Muscle of leg (tissue), 11 donors: Measurements from ENCODE around the gene KCNQ4. TPM values are rescaled to one million over a fixed set of nuclear protein-coding genes. Genes with fewer than 3 reads are reported as not detected.
A peak's percentile ranks its signal among the peaks of the same experiment; 100 is the strongest.

Source experiments
- DNase-seq: peaks from one replicate; pipeline ENCODE4 v3.0.0; 2013
- H3K27ac ChIP-seq: one replicate; pipeline ENCODE4 v1.5.1; 2013; ENCODE audit warnings: mild to moderate bottlenecking, low read length, control low read depth
- H3K27me3 ChIP-seq: one replicate; pipeline ENCODE4 v1.6.1; 2013; ENCODE audit warnings: low read length; ENCODE audit not compliant: control insufficient read depth, insufficient read depth
- H3K36me3 ChIP-seq: one replicate; pipeline ENCODE4 v1.6.1; 2013; ENCODE audit warnings: low read length; ENCODE audit not compliant: control insufficient read depth, insufficient read depth
- H3K4me1 ChIP-seq: one replicate; pipeline ENCODE4 v1.6.1; 2013; ENCODE audit warnings: low read length; ENCODE audit not compliant: control insufficient read depth, insufficient read depth
- H3K4me3 ChIP-seq: one replicate; pipeline ENCODE4 v1.5.1; 2013; ENCODE audit warnings: low read length, control low read depth
- H3K9me3 ChIP-seq: replicated peaks from 2 replicates; pipeline ENCODE4 v1.6.1; 2013; ENCODE audit warnings: low read depth, low read length; ENCODE audit not compliant: control insufficient read depth
- WGBS: methylation state at CpG from one replicate; pipeline ENCODE4 v1.1.5; 2013; ENCODE audit warnings: missing lambda C conversion rate; ENCODE audit not compliant: insufficient coverage; 5-methylcytosine and 5-hydroxymethylcytosine counted together
- polyA plus RNA-seq, 8 donors: library from polyadenylated mRNA; unstranded; fragments of 120-200 nt; gene quantifications; one replicate each; pipeline versions ENCODE4 v1.2.1 to v1.2.3, GENCODE V29; 2013; ENCODE audit warnings: inconsistent platforms in 1 of 8, low replicate concordance in 1 of 8; ENCODE audit not compliant: insufficient read length in 8 of 8, insufficient read depth in 1 of 8
- total RNA-seq: library from RNA; stranded (reverse); fragments of 120-200 nt; gene quantifications from one replicate; pipeline ENCODE4 v1.2.4, GENCODE V29; 2013

The KCNQ4 gene
- total and polyA plus RNA-seq, 9 donors: 6.3 to 33.1 (median 22.1) TPM

DNA sequence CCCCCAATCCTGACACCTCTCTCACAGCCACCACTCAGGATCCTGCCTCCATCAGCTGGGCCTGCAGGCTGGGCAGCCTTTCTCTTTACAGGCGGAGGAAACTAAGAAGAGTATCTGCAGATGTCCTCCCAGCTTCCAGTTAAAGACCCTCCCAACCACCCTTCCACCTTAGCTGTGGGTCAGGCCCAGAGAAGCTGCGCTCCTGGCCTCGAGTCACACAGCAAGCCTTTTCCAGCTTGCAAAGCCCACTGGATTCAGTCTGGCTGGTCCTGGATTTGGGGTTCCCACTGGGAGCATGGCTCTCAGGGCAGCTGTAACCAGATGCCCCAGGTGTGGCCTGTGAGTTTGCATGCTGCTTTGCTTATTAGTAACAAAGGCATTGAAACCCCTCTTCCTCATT lies 19.9 kb downstream of the KCNQ4 start:
- Histone ChIP-seq H3K9me3 (no peaks in the 10 kb centered on the region), H3K4me1 (peaks cover 74% of the 10 kb centered on the region), H3K27me3 (peaks cover 2% of the 10 kb centered on the region), H3K4me3 (no peak overlapping the region), H3K36me3 (no peaks in the 10 kb centered on the region), H3K27ac (peak overlapping the region; percentile 9)
- DNase-seq: no peak
- no CpG with 5 or more reads among the region's 3 CpGs for WGBS

GRCh38 chr1:40803902-40804301 lies 20.3 kb downstream of the KCNQ4 start:
- Histone ChIP-seq H3K36me3 (no peaks in the 10 kb centered on the region), H3K27ac (no peak overlapping the region), H3K9me3 (no peaks in the 10 kb centered on the region), H3K4me1 (peaks cover 74% of the 10 kb centered on the region), H3K27me3 (peaks cover 2% of the 10 kb centered on the region), H3K4me3 (no peak overlapping the region)
- DNase-seq: no peak
- 13% methylated on average over 2 of the region's 2 CpGs for WGBS

GRCh38 chr1:40806240-40806639 lies 22.7 kb downstream of the KCNQ4 start:
- no peak for DNase-seq
- Histone ChIP-seq H3K4me1 (peaks cover 57% of the 10 kb centered on the region), H3K9me3 (no peaks in the 10 kb centered on the region), H3K4me3 (no peak overlapping the region), H3K27ac (no peak overlapping the region), H3K36me3 (no peaks in the 10 kb centered on the region), H3K27me3 (peaks cover 2% of the 10 kb centered on the region)
- WGBS: no CpG with 5 or more reads among the region's 3 CpGs

GRCh38 chr1:40806731-40807695 lies 23.4 kb downstream of the KCNQ4 start:
- 52% methylated on average over 15 of the region's 20 CpGs for WGBS
- Histone ChIP-seq H3K36me3 (no peaks in the 10 kb centered on the region), H3K9me3 (no peaks in the 10 kb centered on the region), H3K4me3 (no peak overlapping the region), H3K27ac (peak overlapping the region; percentile 71), H3K4me1 (peaks cover 49% of the 10 kb centered on the region), H3K27me3 (no peaks in the 10 kb centered on the region)
- peak; percentile 93 for DNase-seq

- Histone ChIP-seq H3K9me3 (no peaks in the 10 kb centered on the region), H3K36me3 (no peaks in the 10 kb centered on the region), H3K4me1 (peaks cover 40% of the 10 kb centered on the region), H3K4me3 (no peak overlapping the region), H3K27ac (peak overlapping the region; percentile 60), H3K27me3 (no peaks in the 10 kb centered on the region)
- DNase-seq: no peak
- WGBS: 67% methylated on average over 2 of the region's 3 CpGs
Measured at GRCh38 chr1:40808002-40808401, 24.4 kb downstream of the KCNQ4 start.

DNA sequence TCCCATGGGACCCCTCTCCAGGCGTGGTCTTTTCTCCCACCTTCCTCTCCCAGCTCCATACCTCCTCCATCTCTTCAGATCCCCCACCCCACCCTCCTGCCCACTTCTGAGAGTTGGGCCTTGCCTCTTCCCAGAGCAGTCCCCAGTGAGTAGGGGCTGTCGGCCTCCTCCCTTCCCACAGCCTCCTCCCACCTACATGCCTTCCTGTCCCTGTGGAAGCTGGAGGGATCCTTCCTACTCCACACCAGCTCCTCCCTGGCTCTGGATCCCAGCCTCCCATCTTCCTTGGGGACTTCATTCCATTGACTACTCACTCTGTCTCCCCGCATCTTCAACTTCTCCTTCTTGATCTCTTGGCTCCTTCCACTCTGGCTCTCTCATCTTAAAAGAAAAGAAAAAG lies 24.9 kb downstream of the KCNQ4 start:
- Histone ChIP-seq H3K27me3 (no peaks in the 10 kb centered on the region), H3K27ac (no peak overlapping the region), H3K9me3 (no peaks in the 10 kb centered on the region), H3K4me1 (peaks cover 40% of the 10 kb centered on the region), H3K4me3 (no peak overlapping the region), H3K36me3 (no peaks in the 10 kb centered on the region)
- DNase-seq: no peak
- 46% methylated on average over 3 of the region's 3 CpGs for WGBS

GRCh38 chr1:40808909-40809308 lies 25.3 kb downstream of the KCNQ4 start:
- Histone ChIP-seq H3K27me3 (no peaks in the 10 kb centered on the region), H3K4me1 (peaks cover 38% of the 10 kb centered on the region), H3K36me3 (no peaks in the 10 kb centered on the region), H3K4me3 (no peak overlapping the region), H3K9me3 (no peaks in the 10 kb centered on the region), H3K27ac (no peak overlapping the region)
- 69% methylated on average over 6 of the region's 6 CpGs for WGBS
- no peak for DNase-seq

DNA sequence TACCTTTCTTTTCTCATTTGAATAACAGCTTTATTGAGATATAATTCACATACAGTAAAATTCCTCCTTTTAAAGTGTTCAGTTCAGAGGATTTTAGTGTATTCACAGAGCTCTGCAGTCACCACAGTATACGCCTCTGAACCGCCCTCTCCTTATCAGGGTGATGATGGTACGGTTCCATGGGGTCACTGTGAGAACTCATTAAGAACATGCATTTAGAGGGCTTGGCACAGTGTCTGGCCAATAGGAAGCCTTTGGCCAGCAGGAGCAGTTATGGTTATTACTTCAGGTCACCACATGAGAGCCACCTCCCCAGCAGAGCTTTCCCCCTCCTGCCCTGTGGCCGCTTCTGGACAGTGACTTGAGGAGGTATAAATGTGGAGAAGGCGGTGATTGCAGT lies 27.3 kb downstream of the KCNQ4 start:
- peaks cover 5% of the 10 kb centered on the region for H3K27me3 ChIP-seq
- peaks cover 36% of the 10 kb centered on the region for H3K4me1 ChIP-seq
- DNase-seq: no peak
- no peaks in the 10 kb centered on the region for H3K9me3 ChIP-seq
- WGBS: 100% methylated on average over 1 of the region's 5 CpGs
- no peak overlapping the region for H3K4me3 ChIP-seq
- no peak overlapping the region for H3K27ac ChIP-seq
- H3K36me3 ChIP-seq: no peaks in the 10 kb centered on the region

GRCh38 chr1:40815420-40815819 lies 31.8 kb downstream of the KCNQ4 start:
- Histone ChIP-seq H3K36me3 (peaks cover 5% of the 10 kb centered on the region), H3K27me3 (peaks cover 37% of the 10 kb centered on the region), H3K4me3 (no peak overlapping the region), H3K4me1 (peaks cover 16% of the 10 kb centered on the region), H3K27ac (no peak overlapping the region), H3K9me3 (no peaks in the 10 kb centered on the region)
- no peak for DNase-seq
- WGBS: 69% methylated on average over 7 of the region's 9 CpGs

- Histone ChIP-seq H3K36me3 (peaks cover 6% of the 10 kb centered on the region), H3K27ac (no peak overlapping the region), H3K4me3 (peak overlapping the region; percentile 47), H3K9me3 (no peaks in the 10 kb centered on the region), H3K4me1 (peaks cover 26% of the 10 kb centered on the region), H3K27me3 (peaks cover 37% of the 10 kb centered on the region)
- DNase-seq: peak; percentile 14
- 16% methylated on average over 18 of the region's 19 CpGs for WGBS
Measured at GRCh38 chr1:40817791-40818263, 34.2 kb downstream of the KCNQ4 start.
